Activated CD4-positive, alpha-beta memory T cell treated with anti-CD3 and anti-CD28 coated beads for 36 hours (primary cell): Measurements from ENCODE around the gene NPC1. TPM values are rescaled to one million over a fixed set of nuclear protein-coding genes. Genes with fewer than 3 reads are reported as not detected.
A peak's percentile ranks its signal among the peaks of the same experiment; 100 is the strongest.
"Not testable (repeated sequence)": the region's sequence is repeated elsewhere in the genome, so short reads cannot be mapped to it uniquely, and the experiment has no call there.

Experiments used
- CTCF ChIA-PET: fragments of 350-600 bp; sonication (Branson Sonifier 250); formaldehyde crosslinking; loops from one replicate; lab custom pipeline; 2021; ENCODE audit warnings: antibody characterized with exemption, inconsistent platforms; lab: Charles Lee
- POLR2A ChIA-PET: fragments of 350-600 bp; sonication (Branson Sonifier 250); formaldehyde crosslinking; loops from one replicate; lab custom pipeline; 2021; ENCODE audit warnings: antibody characterized with exemption; lab: Charles Lee
- DNase-seq: peaks from one replicate; pipeline ENCODE4 v3.0.0-alpha.2; 2020
- H3K27ac Mint-ChIP-seq: one replicate; pipeline ENCODE4 v1.8.0; 2021; ENCODE audit warnings: mixed read lengths
- H3K27me3 Mint-ChIP-seq: one replicate; pipeline ENCODE4 v1.8.0; 2021; ENCODE audit warnings: mixed read lengths
- H3K36me3 Mint-ChIP-seq: one replicate; pipeline ENCODE4 v1.8.0; 2021; ENCODE audit warnings: mixed read lengths
- H3K4me1 Mint-ChIP-seq: one replicate; pipeline ENCODE4 v1.8.0; 2021; ENCODE audit warnings: low read depth, mixed read lengths
- H3K4me3 Mint-ChIP-seq: one replicate; pipeline ENCODE4 v1.8.0; 2021; ENCODE audit warnings: mild to moderate bottlenecking, mixed read lengths
- H3K9me3 Mint-ChIP-seq: one replicate; pipeline ENCODE4 v1.8.0; 2021; ENCODE audit warnings: mixed read lengths
- intact Hi-C: fragments of 100-400 bp; cut with micrococcal nuclease; formaldehyde crosslinking; loops from one replicate; pipeline ENCODE4 v1.15.1; 2023
- total RNA-seq, 2 experiments: library from RNA; stranded (reverse); gene quantifications; one replicate each; pipeline ENCODE4 v1.2.3, GENCODE V29; 2021

Gene NPC1
- total RNA-seq, 2 experiments from 2014 or later: 39.3 to 39.9 TPM

DNA sequence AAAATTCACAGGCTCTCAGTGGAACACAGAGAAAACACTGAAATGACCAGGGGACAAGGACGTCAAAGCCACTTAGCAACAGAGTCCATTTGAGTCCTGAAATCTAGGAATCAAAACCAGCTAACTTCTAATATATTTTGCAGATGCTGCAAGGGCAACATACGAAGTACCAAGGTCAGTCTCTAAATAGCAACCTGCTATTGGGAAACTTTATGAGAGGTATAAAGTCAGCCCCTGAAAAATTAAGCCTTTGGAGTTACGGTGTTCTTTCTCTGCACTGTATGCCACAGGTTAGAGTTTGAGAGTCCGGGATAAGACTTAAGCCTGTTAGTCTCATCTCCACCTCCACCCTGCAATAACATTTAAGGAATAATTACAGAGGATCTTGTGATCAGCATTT is 13.3 kb downstream of the NPC1 start:
- POLR2A ChIA-PET: no interaction called here
- peak overlapping the region; percentile 88 for H3K27ac Mint-ChIP-seq
- no peaks in the 10 kb centered on the region for H3K27me3 Mint-ChIP-seq
- CTCF ChIA-PET: interaction anchor here (1.3 kb wide), 1 partner anchor 52 kb away, joined by 4 read pairs; no protein-coding TSS in a partner anchor
- no peak overlapping the region for H3K4me3 Mint-ChIP-seq
- peaks cover 40% of the 10 kb centered on the region for H3K36me3 Mint-ChIP-seq
- intact Hi-C loops: no loop called here
- H3K9me3 Mint-ChIP-seq: no peaks in the 10 kb centered on the region
- no peak for DNase-seq
- peaks cover 43% of the 10 kb centered on the region for H3K4me1 Mint-ChIP-seq

GRCh38 chr18:23572570-23572969 is 13.7 kb downstream of the NPC1 start:
- no peak for DNase-seq
- peaks cover 43% of the 10 kb centered on the region for H3K4me1 Mint-ChIP-seq
- no peaks in the 10 kb centered on the region for H3K27me3 Mint-ChIP-seq
- ChIA-PET POLR2A (no interaction called here), CTCF (interaction anchor here (1.3 to 2.2 kb wide), 2 partner anchors 52 to 57 kb away, joined by 4 to 12 read pairs; no protein-coding TSS in a partner anchor)
- intact Hi-C loops: no loop called here
- no peak overlapping the region for H3K4me3 Mint-ChIP-seq
- H3K9me3 Mint-ChIP-seq: no peaks in the 10 kb centered on the region
- H3K36me3 Mint-ChIP-seq: peaks cover 42% of the 10 kb centered on the region
- no peak overlapping the region for H3K27ac Mint-ChIP-seq

- DNase-seq: no peak
- intact Hi-C loops: no loop called here
- Mint-ChIP-seq H3K27me3 (no peaks in the 10 kb centered on the region), H3K36me3 (peaks cover 48% of the 10 kb centered on the region), H3K4me1 (peaks cover 43% of the 10 kb centered on the region), H3K4me3 (no peak overlapping the region), H3K27ac (no peak overlapping the region), H3K9me3 (no peaks in the 10 kb centered on the region)
- CTCF ChIA-PET: interaction anchor here (1.1 to 2.2 kb wide), 3 partner anchors 53 to 440 kb away, joined by 4 to 12 read pairs (median 4); no protein-coding TSS in a partner anchor
- POLR2A ChIA-PET: no interaction called here
Measured at GRCh38 chr18:23572012-23572411, 14.3 kb downstream of the NPC1 start.

- intact Hi-C loops: no loop called here
- Mint-ChIP-seq H3K27ac (no peak overlapping the region), H3K9me3 (no peaks in the 10 kb centered on the region), H3K4me1 (peaks cover 37% of the 10 kb centered on the region), H3K4me3 (no peak overlapping the region), H3K27me3 (no peaks in the 10 kb centered on the region), H3K36me3 (peaks cover 46% of the 10 kb centered on the region)
- POLR2A ChIA-PET: no interaction called here
- no peak for DNase-seq
- CTCF ChIA-PET: interaction anchor here (1.1 to 2.2 kb wide), 2 partner anchors 55 to 439 kb away, joined by 4 to 12 read pairs; no protein-coding TSS in a partner anchor
Measured at GRCh38 chr18:23570912-23571504, 15.3 kb downstream of the NPC1 start.

DNA sequence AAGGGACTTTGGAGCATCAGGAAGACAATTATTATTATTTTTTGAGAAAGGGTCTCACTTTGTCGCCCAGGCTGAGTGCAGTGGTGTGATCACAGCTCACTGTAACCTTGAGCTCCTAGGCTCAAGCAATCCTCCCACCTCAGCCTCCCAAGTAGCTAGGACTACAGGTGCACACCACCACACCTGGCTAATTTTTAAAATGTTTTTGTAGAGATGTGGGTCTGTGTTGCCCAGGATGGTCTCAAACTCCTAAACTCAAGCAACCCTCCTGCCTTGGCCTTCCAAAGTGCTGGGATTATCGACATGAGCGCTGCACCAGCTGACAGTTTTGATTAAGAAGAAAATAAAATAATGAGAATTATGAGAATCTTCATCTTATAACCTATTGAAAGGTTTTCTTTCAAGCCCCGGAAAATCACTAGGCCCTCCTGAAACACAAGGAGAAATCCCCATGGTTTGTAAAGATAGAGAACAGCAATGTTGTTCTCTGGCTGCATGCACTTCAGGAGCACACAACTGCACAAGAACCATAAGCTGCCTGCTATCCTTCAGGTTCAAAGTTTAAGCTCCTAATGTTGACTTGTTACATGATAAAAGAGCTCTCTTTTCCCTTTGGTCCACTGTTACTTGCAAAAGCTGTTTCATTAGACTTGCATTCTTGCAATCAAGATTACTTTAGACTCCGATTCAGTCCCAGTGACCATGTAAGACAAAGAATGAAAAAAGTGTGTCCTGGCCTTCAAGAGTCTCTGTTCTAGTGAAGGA is 16.8 kb downstream of the NPC1 start:
- Mint-ChIP-seq H3K9me3 (no peaks in the 10 kb centered on the region), H3K4me1 (peaks cover 26% of the 10 kb centered on the region), H3K27ac (no peak overlapping the region), H3K36me3 (peaks cover 46% of the 10 kb centered on the region), H3K4me3 (no peak overlapping the region), H3K27me3 (no peaks in the 10 kb centered on the region)
- ChIA-PET POLR2A (no interaction called here), CTCF (interaction anchor here (0.7 to 1.3 kb wide), 2 partner anchors 16 to 53 kb away, joined by 3 read pairs; no protein-coding TSS in a partner anchor)
- no peak for DNase-seq
- intact Hi-C loops: no loop called here

DNA sequence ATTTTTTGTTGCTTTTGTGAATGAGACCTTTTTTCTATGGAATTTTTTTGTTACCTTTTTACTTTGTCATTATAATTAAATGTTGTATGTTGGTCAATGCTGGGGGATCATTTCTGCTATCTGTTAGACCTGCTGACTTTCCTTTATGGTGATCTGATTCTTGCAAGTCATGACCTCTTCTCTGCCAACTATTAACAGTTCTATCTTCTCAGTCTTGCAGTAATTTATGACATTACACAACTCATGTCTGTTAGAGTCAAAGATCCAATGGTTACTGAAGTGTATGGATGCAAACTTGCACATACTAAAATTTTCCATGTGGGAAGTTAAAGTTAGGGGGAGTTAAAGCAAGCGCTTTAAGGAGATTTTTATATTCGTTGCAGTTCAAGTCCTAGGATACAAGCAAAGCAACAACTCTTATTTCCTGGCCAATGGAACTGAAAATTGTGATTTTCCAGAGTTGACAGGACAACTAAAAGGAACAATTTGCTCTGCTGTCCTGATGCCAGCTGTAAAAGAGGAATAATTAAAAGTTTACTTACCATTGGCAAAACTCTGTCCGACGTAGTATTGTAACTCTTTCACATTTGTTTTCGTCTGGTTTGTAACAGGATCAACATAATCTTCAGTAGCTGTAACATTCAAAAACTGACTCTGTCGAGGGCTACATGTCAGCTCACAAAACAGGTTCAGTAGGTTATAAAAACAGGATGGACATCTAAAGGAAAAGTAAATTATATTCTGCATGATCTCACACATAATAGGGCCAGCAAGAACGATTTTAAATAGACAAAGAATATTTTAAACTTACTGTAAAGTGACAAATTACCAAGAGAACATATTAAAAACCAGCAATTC is 17.8 kb downstream of the NPC1 start:
- no peak overlapping the region for H3K4me3 Mint-ChIP-seq
- POLR2A ChIA-PET: no interaction called here
- intact Hi-C loops: no loop called here
- CTCF ChIA-PET: interaction anchor here (1.3 kb wide), 1 partner anchor 52 kb away, joined by 3 read pairs; no protein-coding TSS in a partner anchor
- H3K4me1 Mint-ChIP-seq: peaks cover 21% of the 10 kb centered on the region
- no peak for DNase-seq
- H3K27ac Mint-ChIP-seq: no peak overlapping the region
- H3K36me3 Mint-ChIP-seq: peaks cover 49% of the 10 kb centered on the region
- H3K27me3 Mint-ChIP-seq: no peaks in the 10 kb centered on the region
- H3K9me3 Mint-ChIP-seq: no peaks in the 10 kb centered on the region

- no peak for DNase-seq
- Mint-ChIP-seq H3K36me3 (peaks cover 49% of the 10 kb centered on the region), H3K4me3 (no peak overlapping the region), H3K9me3 (no peaks in the 10 kb centered on the region), H3K27me3 (no peaks in the 10 kb centered on the region), H3K27ac (no peak overlapping the region), H3K4me1 (peaks cover 22% of the 10 kb centered on the region)
- ChIA-PET CTCF (no interaction called here), POLR2A (no interaction called here)
- intact Hi-C loops: no loop called here
Measured at GRCh38 chr18:23567671-23568070, 18.6 kb downstream of the NPC1 start.

DNA sequence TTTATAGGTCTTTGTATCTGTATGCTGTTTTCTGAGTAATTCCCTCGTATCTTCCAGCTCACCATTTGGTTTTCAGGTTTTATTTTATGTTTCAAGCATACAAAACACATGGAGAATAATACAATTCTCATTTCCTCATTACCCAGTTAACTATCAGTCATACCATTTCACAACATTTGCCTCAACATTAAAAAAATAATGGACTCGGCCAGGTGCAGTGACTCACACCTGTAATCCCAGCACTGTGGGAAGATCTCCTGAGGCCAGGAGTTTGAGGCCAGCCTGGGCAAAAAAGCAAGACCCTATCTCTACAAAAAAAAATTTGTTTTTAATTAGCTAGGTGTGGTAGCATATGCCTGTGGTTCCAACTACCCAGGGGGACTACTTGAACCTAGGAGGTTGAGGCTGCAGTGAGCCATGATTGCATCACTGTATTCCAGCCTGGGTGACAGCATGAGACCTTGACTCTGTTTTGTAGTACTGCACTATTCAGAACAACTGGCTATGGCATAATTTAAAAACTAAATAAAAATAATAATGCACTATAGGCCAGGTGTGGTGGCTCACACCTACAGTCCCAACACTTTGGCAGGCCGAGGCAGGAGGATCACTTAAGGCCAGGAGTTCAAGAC is 20.3 kb downstream of the NPC1 start:
- Mint-ChIP-seq H3K9me3 (no peaks in the 10 kb centered on the region), H3K4me1 (peaks cover 14% of the 10 kb centered on the region), H3K36me3 (peaks cover 51% of the 10 kb centered on the region), H3K27ac (no peak overlapping the region), H3K27me3 (no peaks in the 10 kb centered on the region), H3K4me3 (no peak overlapping the region)
- ChIA-PET CTCF (interaction anchor here (1.0 to 1.4 kb wide), 2 partner anchors 50 to 67 kb away, joined by 4 read pairs; no protein-coding TSS in a partner anchor), POLR2A (no interaction called here)
- DNase-seq: no peak
- intact Hi-C loops: no loop called here

- Mint-ChIP-seq H3K4me1 (peaks cover 10% of the 10 kb centered on the region), H3K9me3 (no peaks in the 10 kb centered on the region), H3K27me3 (no peaks in the 10 kb centered on the region), H3K27ac (peak overlapping the region; percentile 25), H3K36me3 (peaks cover 40% of the 10 kb centered on the region), H3K4me3 (no peak overlapping the region)
- DNase-seq: no peak
- CTCF ChIA-PET: interaction anchor here (0.7 to 1.4 kb wide), 4 partner anchors 11 to 47 kb away, joined by 3 to 4 read pairs (median 3); no protein-coding TSS in a partner anchor
- POLR2A ChIA-PET: no interaction called here
- intact Hi-C loops: no loop called here
Measured at GRCh38 chr18:23563377-23564043, 22.8 kb downstream of the NPC1 start.

DNA sequence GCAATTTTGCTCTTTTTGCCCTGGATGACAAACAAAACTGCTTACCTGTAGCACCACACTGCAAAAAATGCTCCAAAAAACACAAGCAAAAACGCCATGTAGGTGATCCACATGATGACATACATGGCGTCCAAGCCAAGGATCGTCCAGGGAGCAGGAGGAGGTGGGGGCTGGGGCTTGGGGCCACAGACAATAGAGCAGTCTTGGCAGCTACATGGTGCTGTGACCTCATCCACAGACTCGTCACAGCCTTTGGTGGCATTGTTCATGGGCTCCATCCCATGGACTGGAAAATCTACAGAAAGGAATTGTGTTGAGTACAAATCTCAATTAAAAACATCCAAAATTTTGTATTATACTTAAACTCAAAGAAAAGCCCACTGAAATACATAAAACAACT is 26.1 kb downstream of the NPC1 start:
- ChIA-PET CTCF (interaction anchor here (1.0 kb wide), 1 partner anchor 44 kb away, joined by 3 read pairs; no protein-coding TSS in a partner anchor), POLR2A (interaction anchor here (1.1 kb wide), 1 partner anchor 27 kb away, joined by 3 read pairs; no protein-coding TSS in a partner anchor)
- H3K4me1 Mint-ChIP-seq: peaks cover 10% of the 10 kb centered on the region
- H3K4me3 Mint-ChIP-seq: no peak overlapping the region
- no peak overlapping the region for H3K27ac Mint-ChIP-seq
- H3K36me3 Mint-ChIP-seq: peaks cover 38% of the 10 kb centered on the region
- intact Hi-C loops: no loop called here
- no peak for DNase-seq
- H3K9me3 Mint-ChIP-seq: no peaks in the 10 kb centered on the region
- no peaks in the 10 kb centered on the region for H3K27me3 Mint-ChIP-seq

- DNase-seq, H3K4me1 Mint-ChIP-seq, H3K27ac Mint-ChIP-seq, H3K9me3 Mint-ChIP-seq, intact Hi-C loops, POLR2A ChIA-PET, H3K27me3 Mint-ChIP-seq, H3K4me3 Mint-ChIP-seq: not testable (repeated sequence)
- H3K36me3 Mint-ChIP-seq: peaks cover 55% of the 10 kb centered on the region
- CTCF ChIA-PET: interaction anchor here (1.2 kb wide), 1 partner anchor 41 kb away, joined by 3 read pairs; no protein-coding TSS in a partner anchor
Measured at GRCh38 chr18:23557511-23557910, 28.8 kb downstream of the NPC1 start.
